Stimulated activated CD4-positive, alpha-beta T cell treated with anti-CD3 and anti-CD28 coated beads, Interleukin-15, amount 100 ng/mL, for 48 hours (primary cell): ENCODE data around the gene ZNF426.
"Not testable (repeated sequence)": the region's sequence is repeated elsewhere in the genome, so short reads cannot be mapped to it uniquely, and the experiment has no call there.

Experiments
- DNase-seq, 2 donors: peaks; one replicate each; pipeline ENCODE4 v3.0.0-alpha.2; 2020; ENCODE audit warnings: low read depth in 2 of 2

ZNF426 gene

GRCh38 chr19:9538183-9539058 is at the start of gene ZNF426:
Gene ZNF426 (minus strand): TSS chr19:9538645. CDS start chr19:9536232, 2,413 bp downstream.
- peak; percentile 78 to 85 for DNase-seq

- peak; percentile 54 to 71 for DNase-seq
Measured at GRCh38 chr19:9586764-9587163, 48.3 kb upstream of the ZNF426 start.

- DNase-seq = peak; percentile 74 to 76
Measured at GRCh38 chr19:9584073-9584833, 45.8 kb upstream of the ZNF426 start, which contains the start of gene ZNF121. Gene ZNF121 (minus strand): TSS chr19:9584504. CDS start chr19:9568097, 16,407 bp downstream.

GRCh38 chr19:9582081-9582725 is 43.8 kb upstream of the ZNF426 start:
- DNase-seq = not testable (repeated sequence)

GRCh38 chr19:9580728-9581127 is 42.3 kb upstream of the ZNF426 start:
- no peak for DNase-seq

- DNase-seq = no peak
Measured at GRCh38 chr19:9570255-9570654, 31.8 kb upstream of the ZNF426 start.

GRCh38 chr19:9566729-9567128 is 28.3 kb upstream of the ZNF426 start:
- no peak for DNase-seq

- no peak for DNase-seq
Measured at GRCh38 chr19:9565900-9566705, 27.7 kb upstream of the ZNF426 start.

- DNase-seq = no peak
Measured at GRCh38 chr19:9552536-9553274, 14.3 kb upstream of the ZNF426 start.

GRCh38 chr19:9547870-9548269 is 9.4 kb upstream of the ZNF426 start:
- no peak for DNase-seq

- DNase-seq = not testable (repeated sequence)
Measured at GRCh38 chr19:9541281-9541680, 2.8 kb upstream of the ZNF426 start.

GRCh38 chr19:9539921-9540320 is 1.5 kb upstream of the ZNF426 start:
- DNase-seq = not testable (repeated sequence)

- DNase-seq = not testable (repeated sequence)
Measured at GRCh38 chr19:9539201-9539600, 756 bp upstream of the ZNF426 start.

- DNase-seq = no peak
Measured at GRCh38 chr19:9535934-9536333, 2.5 kb downstream of the ZNF426 start.

GRCh38 chr19:9531933-9532332 is 6.5 kb downstream of the ZNF426 start:
- DNase-seq = no peak

GRCh38 chr19:9528757-9529336 is 9.6 kb downstream of the ZNF426 start:
- no peak for DNase-seq

- no peak for DNase-seq
Measured at GRCh38 chr19:9523885-9524474, 14.5 kb downstream of the ZNF426 start.

- no peak for DNase-seq
Measured at GRCh38 chr19:9507285-9507684, 31.2 kb downstream of the ZNF426 start.

- no peak for DNase-seq
Measured at GRCh38 chr19:9500796-9501195, 37.6 kb downstream of the ZNF426 start.
